Peyer's patch (tissue), 4 donors: ENCODE measurements around the gene GAS6. TPM values are rescaled to one million over a fixed set of nuclear protein-coding genes. Genes with fewer than 3 reads are reported as not detected.
"Not testable (repeated sequence)": the region's sequence is repeated elsewhere in the genome, so short reads cannot be mapped to it uniquely, and the experiment has no call there.

Experiments
- DNase-seq, 3 donors: peaks; one replicate each; pipeline ENCODE4 v3.0.0-alpha.2; 2017 to 2019
- H3K27ac ChIP-seq, 4 donors: fragments of 200-600 bp; sonication (generic); one replicate each; pipeline ENCODE4 v1.5.1; 2016 to 2019
- H3K27me3 ChIP-seq, 2 donors: fragments of 200-600 bp; sonication (generic); one replicate each; pipeline ENCODE4 v1.5.1; 2019
- H3K36me3 ChIP-seq, 3 donors: fragments of 200-600 bp; sonication (generic); one replicate each; pipeline ENCODE4 v1.5.1; 2016 to 2019
- H3K4me1 ChIP-seq, 4 donors: fragments of 200-600 bp; sonication (generic); one replicate each; pipeline ENCODE4 v1.5.1; 2016 to 2019
- H3K4me3 ChIP-seq, 4 donors: fragments of 200-600 bp; sonication (generic); 1 replicate in 3 of 4; 2 replicates in 1 of 4; pipeline ENCODE4 v1.5.1; 2016 to 2019; ENCODE audit warnings: mild to moderate bottlenecking in 1 of 4
- H3K9me3 ChIP-seq, 4 donors: fragments of 200-600 bp; sonication (generic); one replicate each; pipeline ENCODE4 v1.5.1; 2016 to 2019; ENCODE audit warnings: mild to moderate bottlenecking in 1 of 4
- POLR2A ChIP-seq, 2 donors: fragments of 450-650 bp; IDR thresholded peaks; one replicate each; pipeline ENCODE4 v1.5.1; 2017; ENCODE audit warnings: antibody characterized with exemption in 2 of 2, mild to moderate bottlenecking in 2 of 2, moderate library complexity in 2 of 2
- total RNA-seq, 4 donors: library from RNA; depleted of rRNA; stranded (reverse); fragments of >200 nt; gene quantifications; one replicate each; pipeline ENCODE4 v1.1.0, GENCODE V29; 2016
- TF ChIP-seq, protein P1 (sequence below), 6 experiments: fragments of 450-650 bp in 4 of 6; fragments of 200-600 bp in 2 of 6; sonication (generic) in 1 of 6; IDR thresholded peaks; one replicate each; pipeline ENCODE4 v1.5.1; 2017 to 2019; ENCODE audit warnings: antibody characterized with exemption in 6 of 6, mild to moderate bottlenecking in 3 of 6, moderate library complexity in 1 of 6

Gene GAS6
- total RNA-seq, 4 donors from 2014 or later, result 132 to 226 (median 154) TPM

DNA sequence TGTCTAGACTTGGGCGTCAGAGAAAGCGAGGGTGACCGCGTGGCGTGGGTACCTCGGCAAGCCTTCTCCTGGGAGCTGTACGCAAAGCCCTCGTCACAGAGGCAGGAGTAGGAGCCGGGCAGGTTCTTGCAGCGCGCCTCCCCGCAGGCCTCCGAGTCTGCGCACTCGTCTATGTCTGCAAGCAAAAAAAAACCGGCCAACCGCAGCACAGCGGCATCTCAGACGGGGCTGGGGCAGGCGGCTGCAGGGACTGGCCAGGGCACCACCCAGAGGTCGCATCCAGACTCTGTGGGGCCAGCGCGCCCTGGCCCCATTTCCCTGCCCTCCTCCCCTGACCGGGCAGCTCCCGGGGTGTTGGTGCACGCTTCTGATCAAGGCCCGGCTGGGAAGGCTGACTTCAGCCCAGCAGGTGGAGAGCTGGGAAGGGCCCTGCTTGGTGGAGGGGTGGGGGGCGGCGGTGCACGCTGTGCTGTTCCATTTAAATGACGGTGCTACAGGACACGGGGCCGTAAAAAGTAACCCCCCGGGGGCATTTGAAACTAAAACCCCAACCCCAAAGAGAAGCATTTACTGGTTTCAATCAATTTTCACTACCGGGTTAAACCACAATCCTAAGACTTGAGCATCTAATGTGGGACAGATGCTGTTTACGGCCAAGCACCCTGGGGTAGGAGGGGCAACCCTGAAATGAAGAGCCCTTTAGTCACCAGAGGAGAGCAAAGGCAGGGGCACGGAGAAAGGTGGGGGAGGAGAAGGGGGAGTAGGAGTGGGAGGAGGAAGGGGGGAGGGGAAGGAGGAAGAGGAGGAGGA is 28.2 kb downstream of the GAS6 start:
- no peak overlapping the region for H3K4me3 ChIP-seq
- no peaks in the 10 kb centered on the region for H3K9me3 ChIP-seq
- no peak overlapping the region for H3K27ac ChIP-seq
- H3K4me1 ChIP-seq, result peaks cover 0 to 40% (median 9%) of the 10 kb centered on the region in 4 donors
- peaks cover 0 to 42% (median 0%) of the 10 kb centered on the region in 3 donors for H3K36me3 ChIP-seq
- peak in 1 of 3 donors; percentile 41 for DNase-seq
- H3K27me3 ChIP-seq, result no peaks in the 10 kb centered on the region
- TF ChIP-seq, protein P1, sequence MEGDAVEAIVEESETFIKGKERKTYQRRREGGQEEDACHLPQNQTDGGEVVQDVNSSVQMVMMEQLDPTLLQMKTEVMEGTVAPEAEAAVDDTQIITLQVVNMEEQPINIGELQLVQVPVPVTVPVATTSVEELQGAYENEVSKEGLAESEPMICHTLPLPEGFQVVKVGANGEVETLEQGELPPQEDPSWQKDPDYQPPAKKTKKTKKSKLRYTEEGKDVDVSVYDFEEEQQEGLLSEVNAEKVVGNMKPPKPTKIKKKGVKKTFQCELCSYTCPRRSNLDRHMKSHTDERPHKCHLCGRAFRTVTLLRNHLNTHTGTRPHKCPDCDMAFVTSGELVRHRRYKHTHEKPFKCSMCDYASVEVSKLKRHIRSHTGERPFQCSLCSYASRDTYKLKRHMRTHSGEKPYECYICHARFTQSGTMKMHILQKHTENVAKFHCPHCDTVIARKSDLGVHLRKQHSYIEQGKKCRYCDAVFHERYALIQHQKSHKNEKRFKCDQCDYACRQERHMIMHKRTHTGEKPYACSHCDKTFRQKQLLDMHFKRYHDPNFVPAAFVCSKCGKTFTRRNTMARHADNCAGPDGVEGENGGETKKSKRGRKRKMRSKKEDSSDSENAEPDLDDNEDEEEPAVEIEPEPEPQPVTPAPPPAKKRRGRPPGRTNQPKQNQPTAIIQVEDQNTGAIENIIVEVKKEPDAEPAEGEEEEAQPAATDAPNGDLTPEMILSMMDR (IDR thresholded peaks at IDR 0.05), result no peak
- TF ChIP-seq POLR2A (IDR thresholded peaks at IDR 0.05), result no peak

- Histone ChIP-seq H3K4me3 (no peak overlapping the region), H3K27me3 (no peaks in the 10 kb centered on the region), H3K9me3 (no peaks in the 10 kb centered on the region), H3K4me1 (peaks cover 0 to 30% (median 5%) of the 10 kb centered on the region in 4 donors), H3K27ac (no peak overlapping the region), H3K36me3 (peaks cover 0 to 42% (median 0%) of the 10 kb centered on the region in 3 donors)
- no peak for TF ChIP-seq POLR2A (IDR thresholded peaks at IDR 0.05)
- TF ChIP-seq, protein P1 (IDR thresholded peaks at IDR 0.05), result no peak
- peak in 1 of 3 donors; percentile 39 for DNase-seq
Observed at GRCh38 chr13:113834496-113835200, 29.2 kb downstream of the GAS6 start.

- Histone ChIP-seq H3K4me1 (peaks cover 0 to 23% (median 5%) of the 10 kb centered on the region in 4 donors), H3K36me3 (peaks cover 0 to 42% (median 0%) of the 10 kb centered on the region in 3 donors)
- H3K9me3 ChIP-seq, H3K4me3 ChIP-seq, H3K27ac ChIP-seq, H3K27me3 ChIP-seq, DNase-seq: not testable (repeated sequence)
Observed at GRCh38 chr13:113834006-113834405, 29.9 kb downstream of the GAS6 start.

- Histone ChIP-seq H3K9me3 (no peaks in the 10 kb centered on the region), H3K36me3 (peaks cover 0 to 46% (median 0%) of the 10 kb centered on the region in 3 donors), H3K27ac (no peak overlapping the region), H3K27me3 (no peaks in the 10 kb centered on the region), H3K4me3 (no peak overlapping the region), H3K4me1 (peaks cover 0 to 16% (median 3%) of the 10 kb centered on the region in 4 donors)
- DNase-seq, result no peak
- TF ChIP-seq, protein P1 (IDR thresholded peaks at IDR 0.05), result no peak
- TF ChIP-seq POLR2A (IDR thresholded peaks at IDR 0.05), result no peak
Observed at GRCh38 chr13:113833111-113833830, 30.6 kb downstream of the GAS6 start.

GRCh38 chr13:113832631-113833030 is 31.2 kb downstream of the GAS6 start:
- no peak for DNase-seq
- Histone ChIP-seq H3K9me3 (no peaks in the 10 kb centered on the region), H3K27ac (no peak overlapping the region), H3K4me3 (no peak overlapping the region), H3K4me1 (peaks cover 0 to 9% (median 2%) of the 10 kb centered on the region in 4 donors), H3K36me3 (peaks cover 0 to 52% (median 0%) of the 10 kb centered on the region in 3 donors), H3K27me3 (no peaks in the 10 kb centered on the region)
- TF ChIP-seq POLR2A (IDR thresholded peaks at IDR 0.05), result no peak
- TF ChIP-seq, protein P1 (IDR thresholded peaks at IDR 0.05), result no peak
